Neural progenitor cell (in vitro differentiated cells): ENCODE measurements around the gene RAPGEF5. TPM values are rescaled to one million over a fixed set of nuclear protein-coding genes. Genes with fewer than 3 reads are reported as not detected.

Source experiments
- DNase-seq: peaks from one replicate; pipeline ENCODE4 v3.0.0-alpha.2; 2016; ENCODE audit warnings: low spot score
- H2AFZ ChIP-seq: fragments of 200-600 bp; sonication (generic); replicated peaks from 2 replicates; pipeline ENCODE4 v1.6.1; 2016; ENCODE audit warnings: antibody characterized with exemption
- H3F3A ChIP-seq: fragments of 200-600 bp; sonication (generic); 2 replicates; pipeline ENCODE4 v1.6.1; 2016; ENCODE audit warnings: antibody characterized with exemption, low read depth
- H3K27ac ChIP-seq: fragments of 200-600 bp; sonication (generic); 2 replicates; pipeline ENCODE4 v1.5.1; 2016; ENCODE audit warnings: mild to moderate bottlenecking
- H3K27me3 ChIP-seq: fragments of 200-600 bp; sonication (generic); 2 replicates; pipeline ENCODE4 v1.6.1; 2016; ENCODE audit warnings: mild to moderate bottlenecking, moderate library complexity
- H3K36me3 ChIP-seq: fragments of 200-600 bp; sonication (generic); 2 replicates; pipeline ENCODE4 v1.5.1; 2016
- H3K4me1 ChIP-seq: fragments of 200-600 bp; sonication (generic); 2 replicates; pipeline ENCODE4 v1.6.1; 2016; ENCODE audit warnings: mixed run types
- H3K4me2 ChIP-seq: fragments of 200-600 bp; sonication (generic); 2 replicates; pipeline ENCODE4 v1.6.1; 2016
- H3K4me3 ChIP-seq: fragments of 200-600 bp; sonication (generic); 2 replicates; pipeline ENCODE4 v1.5.1; 2016
- H3K79me2 ChIP-seq: fragments of 200-600 bp; sonication (generic); 2 replicates; pipeline ENCODE4 v1.6.1; 2016; ENCODE audit warnings: low read depth
- H3K9ac ChIP-seq: fragments of 200-600 bp; sonication (generic); 2 replicates; pipeline ENCODE4 v1.6.1; 2016
- H3K9me3 ChIP-seq: fragments of 200-600 bp; sonication (generic); 2 replicates; pipeline ENCODE4 v1.5.1; 2016; ENCODE audit warnings: low read depth
- H4K20me1 ChIP-seq: fragments of 200-600 bp; sonication (generic); 2 replicates; pipeline ENCODE4 v1.6.1; 2016; ENCODE audit warnings: low read depth
- H3K27ac Mint-ChIP-seq: 3 replicates; pipeline ENCODE4 v1.8.0; 2021; ENCODE audit warnings: mixed read lengths
- H3K27me3 Mint-ChIP-seq: 2 replicates; pipeline ENCODE4 v1.8.0; 2022; ENCODE audit warnings: low read depth, mild to moderate bottlenecking, inconsistent platforms, moderate library complexity, mixed read lengths; ENCODE audit not compliant: insufficient read depth
- H3K36me3 Mint-ChIP-seq: 3 replicates; pipeline ENCODE4 v1.8.0; 2021; ENCODE audit warnings: mixed read lengths
- H3K4me1 Mint-ChIP-seq: 3 replicates; pipeline ENCODE4 v1.8.0; 2021; ENCODE audit warnings: mixed read lengths
- H3K4me3 Mint-ChIP-seq: 3 replicates; pipeline ENCODE4 v1.8.0; 2021; ENCODE audit warnings: mild to moderate bottlenecking, moderate library complexity, mixed read lengths
- H3K9me3 Mint-ChIP-seq: 3 replicates; pipeline ENCODE4 v1.8.0; 2020; ENCODE audit warnings: mixed read lengths
- CTCF ChIP-seq: fragments of 200-600 bp; sonication (generic); IDR thresholded peaks from 2 replicates; pipeline ENCODE4 v1.5.1; 2017; ENCODE audit warnings: antibody characterized with exemption, mild to moderate bottlenecking
- EZH2 ChIP-seq: fragments of 200-600 bp; sonication (generic); IDR thresholded peaks from 2 replicates; pipeline ENCODE4 v1.6.1; 2017; ENCODE audit warnings: antibody characterized with exemption, mild to moderate bottlenecking, moderate library complexity
- EZH2phosphoT487 ChIP-seq: fragments of 200-600 bp; sonication (generic); IDR thresholded peaks from 2 replicates; pipeline ENCODE4 v1.6.1; 2017; ENCODE audit warnings: antibody characterized with exemption
- total RNA-seq: library from RNA; depleted of rRNA; stranded (reverse); fragments of >200 nt; gene quantifications from 2 replicates; pipeline ENCODE4 v1.2.3, GENCODE V29; 2015; ENCODE audit warnings: low replicate concordance

RAPGEF5 gene
- total RNA-seq, 1 donor from 2014 or later = 5.7 TPM

- Histone ChIP-seq H3K79me2 (no peaks in the 10 kb centered on the region), H3K9ac (no peak overlapping the region), H3K9me3 (no peaks in the 10 kb centered on the region), H2AFZ (peak overlapping the region; percentile 38), H3K27me3 (no peaks in the 10 kb centered on the region), H3K36me3 (no peaks in the 10 kb centered on the region), H3K27ac (no peak overlapping the region), H3F3A (peaks cover 39% of the 10 kb centered on the region), H3K4me2 (peak overlapping the region; percentile 76), H3K4me3 (peak overlapping the region; percentile 49), H3K4me1 (peaks cover 49% of the 10 kb centered on the region), H4K20me1 (no peaks in the 10 kb centered on the region)
- Mint-ChIP-seq H3K4me3 (peak overlapping the region; percentile 86), H3K27me3 (peaks cover 5% of the 10 kb centered on the region), H3K27ac (no peak overlapping the region), H3K36me3 (no peaks in the 10 kb centered on the region), H3K9me3 (no peaks in the 10 kb centered on the region), H3K4me1 (peaks cover 78% of the 10 kb centered on the region)
- TF ChIP-seq EZH2 = no peak
- no peak for TF ChIP-seq EZH2phosphoT487
- TF ChIP-seq CTCF = no peak
- peak; percentile 14 for DNase-seq
Observed at GRCh38 chr7:22192801-22193200, 164.2 kb downstream of the RAPGEF5 start.

GRCh38 chr7:22190736-22191135 is 166.2 kb downstream of the RAPGEF5 start:
- H3K4me1 ChIP-seq = peaks cover 49% of the 10 kb centered on the region
- H3K27ac ChIP-seq = no peak overlapping the region
- TF ChIP-seq EZH2 (no peak), EZH2phosphoT487 (no peak), CTCF (no peak)
- Mint-ChIP-seq H3K4me1 (peaks cover 64% of the 10 kb centered on the region), H3K27ac (no peak overlapping the region), H3K4me3 (no peak overlapping the region), H3K9me3 (no peaks in the 10 kb centered on the region), H3K36me3 (no peaks in the 10 kb centered on the region), H3K27me3 (peaks cover 3% of the 10 kb centered on the region)
- H2AFZ ChIP-seq = no peak overlapping the region
- H3K27me3 ChIP-seq = no peaks in the 10 kb centered on the region
- no peaks in the 10 kb centered on the region for H4K20me1 ChIP-seq
- H3K36me3 ChIP-seq = no peaks in the 10 kb centered on the region
- H3K9ac ChIP-seq = no peak overlapping the region
- H3F3A ChIP-seq = peaks cover 44% of the 10 kb centered on the region
- H3K9me3 ChIP-seq = no peaks in the 10 kb centered on the region
- no peak overlapping the region for H3K4me3 ChIP-seq
- no peaks in the 10 kb centered on the region for H3K79me2 ChIP-seq
- no peak for DNase-seq
- H3K4me2 ChIP-seq = no peak overlapping the region

GRCh38 chr7:22189741-22190140 is 167.2 kb downstream of the RAPGEF5 start:
- Histone ChIP-seq H3K27me3 (no peaks in the 10 kb centered on the region), H3K27ac (peak overlapping the region; percentile 85), H3K4me3 (no peak overlapping the region), H3K4me2 (peak overlapping the region; percentile 59), H3K36me3 (no peaks in the 10 kb centered on the region), H3F3A (peaks cover 49% of the 10 kb centered on the region), H3K9ac (no peak overlapping the region), H3K79me2 (no peaks in the 10 kb centered on the region), H2AFZ (no peak overlapping the region), H3K4me1 (peaks cover 49% of the 10 kb centered on the region), H3K9me3 (no peaks in the 10 kb centered on the region), H4K20me1 (no peaks in the 10 kb centered on the region)
- no peak overlapping the region for H3K4me3 Mint-ChIP-seq
- TF ChIP-seq EZH2phosphoT487 = no peak
- no peak for TF ChIP-seq CTCF
- TF ChIP-seq EZH2 = no peak
- H3K36me3 Mint-ChIP-seq = no peaks in the 10 kb centered on the region
- no peak for DNase-seq
- no peaks in the 10 kb centered on the region for H3K9me3 Mint-ChIP-seq
- peak overlapping the region; percentile 79 for H3K27ac Mint-ChIP-seq
- H3K27me3 Mint-ChIP-seq = peaks cover 3% of the 10 kb centered on the region
- H3K4me1 Mint-ChIP-seq = peaks cover 62% of the 10 kb centered on the region
